IMR-90 (cell line): ENCODE results near the gene MRC1. TPM values are rescaled to one million over a fixed set of nuclear protein-coding genes. Genes with fewer than 3 reads are reported as not detected.

Source experiments
- ATAC-seq: fragments of 200-7000 bp; cut with Tn5 transposase; 2 replicates; pipeline ENCODE4 v1.9.1; 2020; ENCODE audit warnings: low read depth, mild to moderate bottlenecking, moderate library complexity
- BruUV-seq: library from RNA; stranded (reverse); fragments of 400-500 nt; replicated peaks from 2 replicates; lab custom pipeline; 2021; lab: Mats Ljungman, UMichigan
- CTCF ChIA-PET: fragments of 300-600 bp; formaldehyde crosslinking; extraction: SDS; loops from one replicate; lab custom pipeline; 2021; ENCODE audit warnings: antibody characterized with exemption; lab: Yijun Ruan, JAX
- POLR2A ChIA-PET: fragments of 300-600 bp; sonication (Branson Sonifier 250); formaldehyde crosslinking; loops from one replicate; lab custom pipeline; 2022; ENCODE audit warnings: antibody characterized with exemption; ENCODE audit not compliant: unreplicated experiment; lab: Charles Lee
- DNase-seq: peaks from one replicate; pipeline ENCODE4 v3.0.0; 2013
- H2AFZ ChIP-seq: replicated peaks from 2 replicates; pipeline ENCODE3; 2013; ENCODE audit warnings: low read length, mild to moderate bottlenecking; ENCODE audit not compliant: poor library complexity
- H2AK5ac ChIP-seq: 2 replicates; pipeline ENCODE4 v1.6.1; 2013; ENCODE audit warnings: low read depth, low read length, inconsistent platforms
- H2AK9ac ChIP-seq: replicated peaks from 2 replicates; pipeline ENCODE3; 2013; ENCODE audit warnings: mild to moderate bottlenecking, low read depth, low read length, moderate library complexity; ENCODE audit not compliant: poor library complexity
- H2BK120ac ChIP-seq: 2 replicates; pipeline ENCODE4 v1.6.1; 2013; ENCODE audit warnings: low read depth, low read length, inconsistent platforms
- H2BK15ac ChIP-seq: 3 replicates; pipeline ENCODE4 v1.6.1; 2013; ENCODE audit warnings: low read depth, low read length, inconsistent platforms
- H2BK20ac ChIP-seq: 2 replicates; pipeline ENCODE4 v1.6.1; 2013; ENCODE audit warnings: low read depth, mild to moderate bottlenecking, inconsistent platforms, low read length, moderate library complexity
- H2BK5ac ChIP-seq: 2 replicates; pipeline ENCODE4 v1.6.1; 2013; ENCODE audit warnings: mild to moderate bottlenecking, low read depth, low read length, inconsistent platforms; ENCODE audit not compliant: poor library complexity, severe bottlenecking
- H3K14ac ChIP-seq: replicated peaks from 2 replicates; pipeline ENCODE4 v1.6.1; 2013; ENCODE audit warnings: low read depth, low read length, inconsistent platforms
- H3K18ac ChIP-seq: 2 replicates; pipeline ENCODE4 v1.6.1; 2013; ENCODE audit warnings: low read depth, low read length, control low read depth
- H3K23ac ChIP-seq: 2 replicates; pipeline ENCODE4 v1.6.1; 2013; ENCODE audit warnings: low read depth, low read length, inconsistent platforms
- H3K27ac ChIP-seq: 2 replicates; pipeline ENCODE4 v1.5.1; 2013; ENCODE audit warnings: mild to moderate bottlenecking, control low read depth, low read length; ENCODE audit not compliant: insufficient read depth
- H3K27me3 ChIP-seq: 2 replicates; pipeline ENCODE4 v1.6.1; 2013; ENCODE audit warnings: low read length; ENCODE audit not compliant: control insufficient read depth, insufficient read depth
- H3K36me3 ChIP-seq: 2 replicates; pipeline ENCODE4 v1.6.1; 2013; ENCODE audit warnings: low read length, mixed read lengths; ENCODE audit not compliant: control insufficient read depth, insufficient read depth
- H3K4ac ChIP-seq: 2 replicates; pipeline ENCODE4 v1.6.1; 2013; ENCODE audit warnings: low read depth, low read length, inconsistent platforms
- H3K4me1 ChIP-seq: 2 replicates; pipeline ENCODE4 v1.6.1; 2013; ENCODE audit warnings: low read length, mixed read lengths; ENCODE audit not compliant: control insufficient read depth, insufficient read depth
- H3K4me2 ChIP-seq: 2 replicates; pipeline ENCODE4 v1.6.1; 2013; ENCODE audit warnings: low read depth, mild to moderate bottlenecking, control low read depth, low read length, moderate library complexity
- H3K4me3 ChIP-seq: 2 replicates; pipeline ENCODE4 v1.5.1; 2013; ENCODE audit warnings: low read depth, mild to moderate bottlenecking, control low read depth, low read length, moderate library complexity; ENCODE audit not compliant: insufficient read depth
- H3K56ac ChIP-seq: 2 replicates; pipeline ENCODE4 v1.6.1; 2013; ENCODE audit warnings: low read length, inconsistent platforms; ENCODE audit not compliant: insufficient read depth; ENCODE audit errors: extremely low read depth
- H3K79me1 ChIP-seq, 2 experiments: 2 replicates each; pipeline ENCODE4 v1.6.1; 2013; ENCODE audit warnings: low read length in 2 of 2, inconsistent platforms in 1 of 2, low read depth in 1 of 2
- H3K9ac ChIP-seq: 2 replicates; pipeline ENCODE4 v1.6.1; 2013; ENCODE audit warnings: low read depth, low read length, control low read depth
- H3K9me1 ChIP-seq: 2 replicates; pipeline ENCODE4 v1.6.1; 2013; ENCODE audit warnings: low read length, inconsistent platforms; ENCODE audit not compliant: insufficient read depth
- H3K9me3 ChIP-seq: 2 replicates; pipeline ENCODE4 v1.6.1; 2013; ENCODE audit warnings: low read length; ENCODE audit not compliant: control insufficient read depth, insufficient read depth
- H4K20me1 ChIP-seq: 2 replicates; pipeline ENCODE4 v1.6.1; 2013; ENCODE audit warnings: low read length, inconsistent platforms; ENCODE audit not compliant: insufficient read depth
- H4K5ac ChIP-seq: 2 replicates; pipeline ENCODE4 v1.6.1; 2013; ENCODE audit warnings: mild to moderate bottlenecking, low read depth, low read length, control low read depth
- H4K8ac ChIP-seq, 2 experiments: 2 replicates each; pipeline ENCODE4 v1.6.1; 2013; ENCODE audit warnings: low read depth in 2 of 2, low read length in 2 of 2, control low read depth in 1 of 2, inconsistent platforms in 1 of 2
- H4K91ac ChIP-seq: 2 replicates; pipeline ENCODE4 v1.6.1; 2013; ENCODE audit warnings: low read depth, low read length, inconsistent platforms; ENCODE audit not compliant: insufficient read depth
- BHLHE40 ChIP-seq: fragments of 150-350 bp; IDR thresholded peaks from 2 replicates; pipeline ENCODE4 v1.6.1; 2016; ENCODE audit warnings: mild to moderate bottlenecking, low read depth, low read length
- CEBPB ChIP-seq: IDR thresholded peaks from 2 replicates; pipeline ENCODE4 v1.6.1; 2012; ENCODE audit warnings: low read depth, low read length, improper control_type of control experiment
- CHD1 ChIP-seq: IDR thresholded peaks from 2 replicates; pipeline ENCODE4 v1.6.1; 2012; ENCODE audit warnings: low read depth, low read length, improper control_type of control experiment
- FOS ChIP-seq: fragments of 150-350 bp; IDR thresholded peaks from 2 replicates; pipeline ENCODE4 v1.6.1; 2016; ENCODE audit warnings: low read depth, low read length
- MAFK ChIP-seq: IDR thresholded peaks from 2 replicates; pipeline ENCODE4 v1.6.1; 2012; ENCODE audit warnings: low read depth, low read length, improper control_type of control experiment
- MAZ ChIP-seq: IDR thresholded peaks from 2 replicates; pipeline ENCODE4 v1.6.1; 2012; ENCODE audit warnings: low read depth, mild to moderate bottlenecking, low read length, improper control_type of control experiment, moderate library complexity, borderline replicate concordance
- MXI1 ChIP-seq: IDR thresholded peaks from 2 replicates; pipeline ENCODE4 v1.6.1; 2012; ENCODE audit warnings: low read depth, mild to moderate bottlenecking, low read length, moderate library complexity, borderline replicate concordance
- NFE2L2 ChIP-seq: fragments of 150-350 bp; IDR thresholded peaks from 2 replicates; pipeline ENCODE4 v1.6.1; 2016; ENCODE audit warnings: low read depth, mild to moderate bottlenecking, low read length
- POLR2A ChIP-seq: IDR thresholded peaks from 2 replicates; pipeline ENCODE4 v1.6.1; 2012; ENCODE audit warnings: mild to moderate bottlenecking, low read depth, low read length
- RAD21 ChIP-seq: IDR thresholded peaks from 2 replicates; pipeline ENCODE4 v1.6.1; 2012; ENCODE audit warnings: low read length, improper control_type of control experiment
- RCOR1 ChIP-seq: IDR thresholded peaks from 2 replicates; pipeline ENCODE4 v1.6.1; 2012; ENCODE audit warnings: mild to moderate bottlenecking, low read length, improper control_type of control experiment; ENCODE audit not compliant: insufficient replicate concordance
- RFX5 ChIP-seq: IDR thresholded peaks from 2 replicates; pipeline ENCODE4 v1.8.0; 2012; ENCODE audit warnings: low read depth, mild to moderate bottlenecking, low read length, moderate library complexity
- SMC3 ChIP-seq: fragments of 150-350 bp; IDR thresholded peaks from 2 replicates; pipeline ENCODE4 v1.6.1; 2016; ENCODE audit warnings: low read depth, mild to moderate bottlenecking, antibody characterized with exemption, low read length, moderate library complexity
- WGBS, 2 experiments: methylation state at CpG; one replicate each; pipeline versions ENCODE4 v1.1.5 to v1.1.7; 2013; ENCODE audit warnings: missing lambda C conversion rate in 2 of 2; ENCODE audit not compliant: insufficient read length in 1 of 2; ENCODE audit errors: extremely low coverage in 2 of 2; 5-methylcytosine and 5-hydroxymethylcytosine counted together
- dilution Hi-C: fragments of 300-500 bp; cut with HindIII; formaldehyde crosslinking; loops from one replicate; pipeline ENCODE4 v1.14.3; 2018; ENCODE audit warnings: low sequenced_read_pairs; ENCODE audit not compliant: unreplicated experiment
- in situ Hi-C: fragments of 300-500 bp; cut with MboI; formaldehyde crosslinking; loops from 3 replicates; pipeline ENCODE4 v1.14.3; 2019; ENCODE audit warnings: low sequenced_read_pairs, inconsistent platforms, mixed read lengths
- intact Hi-C: fragments of 100-400 bp; cut with micrococcal nuclease; formaldehyde crosslinking; loops from 2 replicates; pipeline ENCODE4 v1.10.0; 2022
- polyA plus RNA-seq, 3 experiments: library from polyadenylated mRNA; depleted of rRNA; stranded (reverse); fragments of >200 nt; gene quantifications; 2 replicates each; pipeline ENCODE4 v1.2.3, GENCODE V29; 2012; ENCODE audit warnings: low replicate concordance in 1 of 3
- total RNA-seq: library from RNA; depleted of rRNA; stranded (reverse); fragments of >200 nt; gene quantifications from 2 replicates; pipeline ENCODE4 v1.2.3, GENCODE V29; 2012
- TF ChIP-seq, protein P1 (sequence below): fragments of 150-350 bp; IDR thresholded peaks from 2 replicates; pipeline ENCODE4 v1.6.1; 2017; ENCODE audit warnings: mild to moderate bottlenecking, antibody characterized with exemption, low read length, low read depth
- TF ChIP-seq, protein P2 (sequence below): fragments of 150-350 bp; IDR thresholded peaks from 2 replicates; pipeline ENCODE4 v1.6.1; 2016; ENCODE audit warnings: low read depth, mild to moderate bottlenecking, low read length, moderate library complexity, borderline replicate concordance
- TF ChIP-seq, protein P3 (sequence below): conservative IDR thresholded peaks from 2 replicates; pipeline ENCODE4 v1.5.1; 2012; ENCODE audit warnings: mild to moderate bottlenecking, low read depth, low read length, improper control_type of control experiment

MRC1 gene
- total and polyA plus RNA-seq, 2 of the 4 experiments (the other 2 are of a cell fraction): not detected

DNA sequence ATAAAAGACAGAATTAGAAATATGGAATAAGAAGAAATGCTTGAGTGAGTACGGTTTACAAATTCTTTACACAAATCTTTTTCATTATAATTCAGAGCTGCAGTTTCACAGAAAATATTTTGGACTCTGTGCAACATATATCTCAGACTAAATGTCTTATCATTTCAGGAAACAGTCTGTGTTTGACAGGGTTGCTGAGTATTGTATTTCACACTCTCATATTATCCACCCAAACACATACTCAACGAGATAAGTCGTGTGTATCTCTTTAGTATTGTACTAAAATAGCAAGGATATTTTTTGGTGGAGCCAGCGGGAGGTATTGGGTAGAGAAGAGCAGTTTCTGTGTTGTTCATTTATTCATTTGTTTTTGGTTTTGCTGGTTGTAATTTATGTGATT, 103.6 kb downstream of the MRC1 start:
- Histone ChIP-seq H3K9me1 (no peaks in the 10 kb centered on the region), H3K56ac (no peak overlapping the region), H4K20me1 (no peaks in the 10 kb centered on the region), H2AK9ac (no peak overlapping the region), H3K4me3 (no peak overlapping the region), H3K27ac (no peak overlapping the region), H3K36me3 (no peaks in the 10 kb centered on the region), H4K5ac (no peak overlapping the region), H4K91ac (no peak overlapping the region), H3K79me1 (no peaks in the 10 kb centered on the region), H2AK5ac (no peak overlapping the region), H3K9me3 (no peaks in the 10 kb centered on the region), H2BK120ac (no peak overlapping the region), H3K23ac (no peak overlapping the region), H2BK15ac (no peak overlapping the region), H3K18ac (no peak overlapping the region), H3K4ac (no peak overlapping the region), H3K4me1 (no peaks in the 10 kb centered on the region), H2BK20ac (no peak overlapping the region), H2BK5ac (no peak overlapping the region), H2AFZ (no peak overlapping the region), H3K14ac (no peak overlapping the region), H3K27me3 (peaks cover 2% of the 10 kb centered on the region; the same call in 1 of the 2 replicates), H3K4me2 (no peak overlapping the region), H4K8ac (no peak overlapping the region), H3K9ac (no peak overlapping the region)
- dilution Hi-C loops (no loop called here), intact Hi-C loops (no loop called here), in situ Hi-C loops (no loop called here)
- no peak for ATAC-seq
- DNase-seq: no peak
- no TSS peak for BruUV-seq
- ChIA-PET POLR2A (no interaction called here), CTCF (interaction anchor here (0.6 kb wide), 1 partner anchor 10 kb away, joined by 3 read pairs; no protein-coding TSS in a partner anchor)
- TF ChIP-seq, protein P1, sequence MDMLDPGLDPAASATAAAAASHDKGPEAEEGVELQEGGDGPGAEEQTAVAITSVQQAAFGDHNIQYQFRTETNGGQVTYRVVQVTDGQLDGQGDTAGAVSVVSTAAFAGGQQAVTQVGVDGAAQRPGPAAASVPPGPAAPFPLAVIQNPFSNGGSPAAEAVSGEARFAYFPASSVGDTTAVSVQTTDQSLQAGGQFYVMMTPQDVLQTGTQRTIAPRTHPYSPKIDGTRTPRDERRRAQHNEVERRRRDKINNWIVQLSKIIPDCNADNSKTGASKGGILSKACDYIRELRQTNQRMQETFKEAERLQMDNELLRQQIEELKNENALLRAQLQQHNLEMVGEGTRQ: no peak
- TF ChIP-seq RAD21 (no peak), MXI1 (no peak), NFE2L2 (no peak), CEBPB (no peak), MAZ (no peak), RFX5 (no peak), MAFK (no peak), RCOR1 (no peak), POLR2A (no peak), CHD1 (no peak), SMC3 (no peak), FOS (no peak), BHLHE40 (no peak)
- TF ChIP-seq, protein P2, sequence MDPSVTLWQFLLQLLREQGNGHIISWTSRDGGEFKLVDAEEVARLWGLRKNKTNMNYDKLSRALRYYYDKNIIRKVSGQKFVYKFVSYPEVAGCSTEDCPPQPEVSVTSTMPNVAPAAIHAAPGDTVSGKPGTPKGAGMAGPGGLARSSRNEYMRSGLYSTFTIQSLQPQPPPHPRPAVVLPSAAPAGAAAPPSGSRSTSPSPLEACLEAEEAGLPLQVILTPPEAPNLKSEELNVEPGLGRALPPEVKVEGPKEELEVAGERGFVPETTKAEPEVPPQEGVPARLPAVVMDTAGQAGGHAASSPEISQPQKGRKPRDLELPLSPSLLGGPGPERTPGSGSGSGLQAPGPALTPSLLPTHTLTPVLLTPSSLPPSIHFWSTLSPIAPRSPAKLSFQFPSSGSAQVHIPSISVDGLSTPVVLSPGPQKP: no peak
- TF ChIP-seq, protein P3, sequence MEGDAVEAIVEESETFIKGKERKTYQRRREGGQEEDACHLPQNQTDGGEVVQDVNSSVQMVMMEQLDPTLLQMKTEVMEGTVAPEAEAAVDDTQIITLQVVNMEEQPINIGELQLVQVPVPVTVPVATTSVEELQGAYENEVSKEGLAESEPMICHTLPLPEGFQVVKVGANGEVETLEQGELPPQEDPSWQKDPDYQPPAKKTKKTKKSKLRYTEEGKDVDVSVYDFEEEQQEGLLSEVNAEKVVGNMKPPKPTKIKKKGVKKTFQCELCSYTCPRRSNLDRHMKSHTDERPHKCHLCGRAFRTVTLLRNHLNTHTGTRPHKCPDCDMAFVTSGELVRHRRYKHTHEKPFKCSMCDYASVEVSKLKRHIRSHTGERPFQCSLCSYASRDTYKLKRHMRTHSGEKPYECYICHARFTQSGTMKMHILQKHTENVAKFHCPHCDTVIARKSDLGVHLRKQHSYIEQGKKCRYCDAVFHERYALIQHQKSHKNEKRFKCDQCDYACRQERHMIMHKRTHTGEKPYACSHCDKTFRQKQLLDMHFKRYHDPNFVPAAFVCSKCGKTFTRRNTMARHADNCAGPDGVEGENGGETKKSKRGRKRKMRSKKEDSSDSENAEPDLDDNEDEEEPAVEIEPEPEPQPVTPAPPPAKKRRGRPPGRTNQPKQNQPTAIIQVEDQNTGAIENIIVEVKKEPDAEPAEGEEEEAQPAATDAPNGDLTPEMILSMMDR: no peak
- WGBS, 2 experiments: no CpG with 5 or more reads among the region's 4 CpGs
